Measurements from ENCODE around the gene FLAD1.
A peak's percentile ranks its signal among the peaks of the same experiment; 100 is the strongest.

Gene FLAD1

DNA sequence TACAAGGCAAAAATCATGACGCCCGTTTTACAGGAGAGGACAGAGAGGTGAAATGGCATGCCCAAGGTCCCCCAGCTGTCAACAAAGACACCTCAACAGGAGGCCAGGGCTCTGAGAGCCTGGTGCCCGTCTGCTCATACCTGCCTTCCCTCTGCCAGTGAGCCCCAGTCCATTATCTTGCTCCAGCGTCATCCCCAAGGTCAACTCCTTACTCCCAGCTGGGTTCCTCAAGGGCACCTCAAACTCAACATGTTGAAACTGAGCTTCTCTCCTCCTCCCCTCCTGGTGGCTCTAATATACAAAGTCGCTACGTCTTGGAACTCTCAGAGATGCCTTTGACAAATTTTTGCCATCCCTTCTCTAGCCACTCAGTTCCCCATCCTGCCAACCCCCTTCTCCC is 30.5 kb upstream of the FLAD1 start:
- no peak for DNase-seq

DNA sequence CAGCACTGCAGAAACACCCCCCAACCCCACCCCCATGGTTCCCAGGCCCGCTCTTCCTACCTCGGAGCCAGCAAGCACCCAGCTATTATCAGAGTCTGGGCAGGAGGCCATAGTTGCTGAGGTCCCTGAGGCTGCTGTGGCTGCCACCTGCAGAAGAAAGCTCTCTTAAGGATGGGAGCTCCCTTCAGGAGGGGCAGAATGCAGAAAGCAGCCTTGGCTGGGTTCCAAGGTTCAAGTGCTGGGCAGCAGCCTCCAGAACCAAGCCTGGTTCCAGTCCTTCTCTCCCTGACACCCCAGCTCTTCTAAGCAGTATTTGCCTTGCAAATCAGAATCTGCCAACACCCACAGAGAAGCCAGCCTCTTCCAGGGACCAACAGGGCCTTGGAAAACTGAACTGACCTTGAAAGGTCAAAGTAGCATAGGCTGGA is 29.5 kb upstream of the FLAD1 start:
- DNase-seq, result no peak

DNA sequence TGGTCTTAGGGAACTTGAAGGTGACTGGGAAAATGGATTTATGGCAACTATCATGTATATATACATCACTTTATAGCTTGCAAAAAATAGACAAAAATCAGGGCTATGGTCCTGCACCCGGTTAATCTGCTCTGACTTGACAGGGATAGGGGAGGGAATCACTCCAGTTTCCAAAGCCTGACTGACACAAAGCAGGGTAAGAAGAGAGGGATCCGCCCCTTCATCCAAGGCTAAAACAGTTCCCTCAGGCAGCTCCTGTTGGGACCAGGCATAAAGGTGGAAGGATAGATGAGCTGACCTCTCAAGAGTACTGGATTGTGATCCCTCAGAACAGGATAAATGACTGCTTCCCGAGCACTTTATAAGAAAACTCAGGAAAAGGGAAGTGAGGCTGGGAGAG is 28.6 kb upstream of the FLAD1 start:
- no peak for DNase-seq

DNA sequence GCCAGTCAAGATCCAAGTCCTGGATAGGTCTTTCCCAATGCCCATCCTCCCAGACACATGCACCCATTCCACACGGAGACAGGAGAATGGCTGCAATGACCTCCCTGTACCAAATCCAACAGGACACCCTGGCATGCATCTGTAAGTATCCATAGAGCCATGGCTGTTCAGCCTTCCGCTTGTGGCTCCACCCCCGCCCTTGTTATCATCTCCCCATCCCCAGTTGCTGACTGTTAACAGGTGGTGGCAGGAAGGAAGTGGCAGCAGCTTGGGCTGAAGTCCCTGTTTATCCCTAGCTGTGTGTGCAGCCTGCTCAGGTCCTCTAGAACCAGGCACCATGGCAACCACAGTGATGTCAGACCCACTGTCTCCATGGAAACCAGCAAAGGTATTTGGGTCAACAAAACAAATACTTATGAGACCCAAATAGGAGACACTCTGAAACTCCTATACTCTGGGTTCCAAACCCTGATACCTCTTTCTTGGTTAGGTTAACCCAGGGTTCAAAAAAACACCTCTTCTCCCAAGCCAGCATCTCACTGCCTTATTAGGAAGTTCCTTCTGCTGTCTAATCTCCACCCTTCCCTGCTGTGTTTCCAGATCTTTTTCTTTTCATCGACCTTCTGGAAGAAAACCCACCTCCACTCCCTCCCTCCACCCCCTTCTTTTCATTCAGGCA is 28.0 kb upstream of the FLAD1 start:
- DNase-seq, result no peak

DNA sequence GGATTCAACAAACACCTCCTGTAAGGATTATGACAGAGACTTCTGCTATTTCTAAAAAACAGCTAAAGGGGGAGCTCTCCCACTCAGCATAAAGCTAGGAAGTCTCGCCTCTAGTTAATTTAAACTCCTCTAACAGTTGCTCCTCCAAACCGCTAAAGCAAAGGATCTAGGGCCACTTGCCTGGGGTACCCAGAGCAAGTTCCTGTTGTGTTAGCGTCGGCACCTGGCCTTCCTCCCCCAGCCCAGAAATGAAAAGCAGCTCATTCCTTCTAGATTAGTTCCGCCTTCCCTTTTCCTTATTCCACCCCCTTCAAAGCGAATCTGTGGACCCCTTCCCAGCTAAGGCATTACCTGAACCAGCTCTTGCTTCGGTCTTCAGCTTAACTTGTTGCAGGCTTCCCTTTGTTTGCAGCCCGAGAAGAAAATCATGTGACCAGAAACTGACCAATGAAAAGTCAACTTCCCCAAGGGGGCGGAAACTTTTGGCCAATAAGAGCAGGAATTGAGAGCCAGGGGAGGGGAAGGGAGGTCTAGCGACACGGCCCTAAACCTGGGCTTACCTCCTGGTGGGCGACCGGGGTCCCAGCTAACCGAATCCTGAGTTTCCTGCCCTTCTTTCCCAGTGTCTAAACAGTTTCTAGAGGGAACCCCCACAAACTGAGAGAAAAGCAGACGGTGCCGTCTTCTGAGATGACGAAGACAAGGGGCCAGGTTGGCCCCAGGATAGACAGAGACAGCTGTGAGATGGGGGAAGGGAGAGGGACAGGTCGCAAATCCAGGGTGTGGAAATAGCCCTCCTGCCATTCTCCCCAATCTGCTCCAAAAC is 27.2 kb upstream of the FLAD1 start, which contains the start of gene PBXIP1:
PBXIP1 (minus strand) TSS at position 382 of the 826 bp plus-strand sequence. CDS start 2,378 bp downstream, outside the sequence.
- peak; percentile 90 for DNase-seq

DNA sequence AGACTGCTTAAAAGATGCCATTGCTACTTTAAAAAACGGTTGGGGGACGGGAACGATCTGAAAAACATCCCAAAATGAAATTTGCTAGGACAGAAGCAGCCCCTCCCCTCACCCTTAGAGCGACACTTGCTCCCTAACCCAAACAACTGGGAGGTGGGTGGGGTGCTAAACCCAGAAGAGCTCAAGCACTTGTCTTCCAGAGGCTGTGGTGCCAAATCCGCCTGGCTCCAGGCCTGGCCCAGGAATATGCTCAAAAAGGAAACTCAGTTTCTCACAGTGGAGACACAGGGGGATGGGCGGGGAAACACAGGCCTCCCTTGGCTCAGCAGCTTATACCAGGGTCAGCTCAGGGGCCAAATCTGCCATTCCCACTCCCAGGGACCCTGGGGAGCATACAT is 26.6 kb upstream of the FLAD1 start:
- DNase-seq, result no peak

DNA sequence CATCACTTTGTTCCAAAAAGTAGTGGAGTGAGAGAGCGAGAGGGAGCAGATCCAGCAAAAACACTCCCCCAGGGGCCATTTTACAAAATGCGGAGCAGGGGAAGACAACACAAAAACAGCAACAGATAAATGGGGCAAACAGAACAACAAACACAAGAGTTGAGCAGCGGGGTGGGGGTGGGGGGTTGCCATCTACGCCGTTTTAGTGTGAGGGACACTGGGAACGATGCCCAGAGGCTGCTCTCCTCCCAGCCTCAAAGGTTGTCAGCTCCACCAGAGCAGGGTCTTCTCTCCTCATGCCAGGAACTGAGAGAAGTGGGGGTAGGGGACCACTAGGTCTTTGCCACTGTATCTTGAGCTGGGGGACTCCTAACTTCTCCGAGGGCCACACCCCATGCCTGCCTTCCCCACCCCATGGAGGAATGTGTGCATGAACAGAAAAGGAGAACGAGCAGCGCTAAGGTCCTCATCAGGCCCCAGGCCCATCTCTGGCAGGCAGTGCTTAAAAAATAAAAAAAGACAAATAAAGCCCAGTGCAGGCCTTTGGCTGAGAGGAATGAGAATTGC is 26.0 kb upstream of the FLAD1 start:
- DNase-seq, result no peak

DNA sequence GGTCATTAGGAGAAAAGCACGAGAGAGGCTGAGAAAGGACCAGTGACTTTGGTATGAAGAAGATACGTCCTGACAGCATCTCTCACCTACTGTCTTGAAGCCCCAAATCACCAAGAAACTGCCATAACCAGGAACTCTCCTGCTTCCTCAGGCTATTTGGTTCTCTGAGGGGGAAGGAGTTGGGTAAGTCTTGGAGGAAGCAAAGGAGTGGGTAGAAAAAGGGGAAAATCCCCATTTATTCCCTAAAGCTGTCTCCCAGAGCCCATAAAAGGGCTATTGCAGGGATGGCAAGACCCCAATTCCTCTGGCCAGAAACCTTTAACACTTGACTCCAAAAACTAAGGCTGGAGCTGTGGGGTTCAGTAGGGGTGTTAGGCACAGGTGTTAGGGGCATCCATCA is 25.1 kb upstream of the FLAD1 start:
- DNase-seq, result no peak

DNA sequence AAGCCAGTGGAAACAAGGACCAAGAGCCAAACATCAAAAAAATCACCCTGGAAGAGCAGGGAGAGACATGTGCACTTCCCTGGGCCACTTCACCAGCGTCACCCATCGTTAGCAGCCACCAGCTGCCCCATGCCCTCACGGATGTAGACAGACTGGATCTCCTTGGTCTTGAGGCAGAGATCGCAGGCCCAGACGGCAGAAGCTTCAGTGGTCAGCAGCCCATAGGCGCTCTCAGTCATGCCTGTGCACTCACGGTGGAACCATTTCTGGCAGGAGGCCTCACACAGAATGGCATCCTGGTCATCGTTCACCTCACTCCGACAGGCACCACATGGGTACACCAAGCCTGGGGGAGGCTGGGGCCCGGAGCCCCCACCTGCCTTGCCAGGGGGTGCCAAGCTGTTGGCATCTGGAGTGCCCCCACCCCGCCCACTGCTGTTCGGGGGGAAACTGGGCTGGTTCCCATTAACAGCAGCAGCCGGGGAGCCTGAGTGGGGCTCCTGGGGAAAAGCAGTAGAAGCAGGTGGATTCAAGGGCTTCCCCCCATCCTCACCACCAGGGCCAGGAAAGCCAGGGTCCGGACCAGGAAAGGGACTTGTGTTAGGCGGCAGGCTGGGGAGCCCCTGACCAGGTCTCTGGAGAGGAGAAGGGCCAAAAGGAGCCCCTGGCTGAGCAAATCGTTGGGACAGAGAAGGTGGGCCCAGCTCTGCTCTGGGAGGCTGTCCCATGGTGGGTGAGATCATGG is 24.3 kb upstream of the FLAD1 start:
- DNase-seq, result no peak

DNA sequence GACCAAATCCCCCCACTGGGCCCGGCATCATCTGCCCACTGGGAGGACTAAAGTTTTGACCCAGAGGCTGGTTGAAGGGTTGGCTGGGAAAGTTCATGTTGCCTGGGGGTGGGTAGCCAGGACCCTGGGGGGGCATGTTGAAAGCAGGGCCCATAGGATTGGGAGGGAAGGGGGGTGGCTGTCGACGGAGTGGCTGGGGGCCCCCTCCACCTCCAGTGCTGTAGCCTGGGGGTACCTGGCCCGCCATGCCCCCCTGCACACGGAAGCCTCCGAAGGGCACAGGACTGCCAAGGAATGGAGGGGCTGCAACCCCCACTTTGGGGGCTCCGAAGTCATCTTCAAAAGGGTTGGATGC is 23.7 kb upstream of the FLAD1 start:
- DNase-seq, result no peak

DNA sequence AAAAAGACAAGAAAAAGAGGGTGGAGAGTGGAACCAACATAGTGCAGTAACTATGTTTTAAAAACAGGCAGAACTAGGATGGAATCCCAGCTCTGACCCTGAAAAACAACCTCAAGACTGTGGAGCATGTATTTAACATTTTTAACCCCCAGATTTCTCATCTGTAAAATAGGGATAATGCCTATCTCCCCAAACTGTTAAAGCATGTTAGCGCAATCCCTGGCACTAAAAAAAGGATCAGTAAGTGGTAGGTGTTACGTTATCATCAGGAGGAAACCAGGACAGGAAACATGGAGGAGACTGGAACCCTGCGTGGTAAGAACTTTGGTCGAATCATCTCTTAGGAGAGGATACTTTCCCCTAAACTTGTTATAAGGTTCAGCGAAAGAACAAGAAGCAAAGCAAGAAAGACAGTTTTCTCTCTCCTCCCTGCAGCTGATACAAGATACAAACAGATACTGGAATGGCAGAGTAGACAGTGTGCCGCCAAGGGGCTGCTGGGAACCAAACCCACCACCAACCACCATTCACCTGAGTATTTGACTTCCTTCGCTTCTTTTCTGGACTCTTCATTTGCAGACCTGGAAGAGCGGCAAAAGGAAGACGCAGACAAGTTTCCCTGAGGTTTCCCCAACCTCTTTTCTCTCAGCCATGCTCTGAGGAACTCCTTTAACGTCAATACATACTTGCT is 22.6 kb upstream of the FLAD1 start:
- DNase-seq, result no peak

DNA sequence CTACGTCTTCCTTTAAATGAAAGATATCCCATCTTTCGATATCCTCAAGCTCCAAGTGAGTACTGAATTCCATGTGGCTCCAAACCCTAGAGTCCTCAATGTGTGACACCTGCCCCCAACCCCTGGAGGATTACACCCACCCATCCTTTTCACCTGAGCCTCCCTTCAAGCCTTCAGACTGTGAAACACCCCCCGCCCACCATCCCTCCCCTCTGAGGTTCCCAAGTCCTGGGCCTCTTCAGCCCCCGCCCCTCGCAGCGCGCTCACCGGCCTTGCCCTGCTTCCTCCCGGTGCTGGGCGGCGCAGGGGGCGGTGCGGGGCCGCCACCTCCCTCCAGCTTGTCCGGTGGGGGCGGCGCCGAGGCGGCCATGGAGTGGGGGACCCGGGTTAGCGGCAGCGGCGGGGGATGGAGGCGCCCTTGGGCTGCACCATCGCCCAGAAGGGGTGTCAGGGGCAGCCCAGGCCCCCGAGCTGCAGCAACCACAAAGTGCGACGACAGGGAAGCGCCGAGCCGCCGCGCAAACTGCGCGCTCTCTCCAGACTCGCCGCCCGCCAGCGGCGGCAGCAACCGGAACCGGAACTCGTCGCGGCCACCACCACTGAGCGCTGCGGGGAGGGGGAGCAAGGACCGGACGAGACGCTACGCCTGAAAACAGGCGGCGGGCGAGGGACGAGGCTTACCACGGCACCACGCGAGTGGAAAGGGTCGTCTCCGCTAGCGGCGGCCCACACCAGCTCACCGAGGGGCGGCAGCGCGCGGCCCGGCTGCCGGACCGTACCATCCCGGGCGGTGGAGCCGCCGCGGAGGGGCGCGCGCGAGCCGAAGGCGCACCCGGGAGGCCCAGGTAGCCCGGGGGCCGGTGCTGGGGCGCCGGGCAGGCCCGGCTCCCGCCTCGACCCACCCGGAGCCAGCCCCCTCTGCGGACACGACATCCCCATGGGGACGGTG is 21.7 kb upstream of the FLAD1 start, which contains the start of gene PYGO2:
PYGO2 (minus strand) TSS at position 576 of the 949 bp plus-strand sequence; CDS start at position 370, 206 bp downstream.
- DNase-seq, result peak; percentile 55

DNA sequence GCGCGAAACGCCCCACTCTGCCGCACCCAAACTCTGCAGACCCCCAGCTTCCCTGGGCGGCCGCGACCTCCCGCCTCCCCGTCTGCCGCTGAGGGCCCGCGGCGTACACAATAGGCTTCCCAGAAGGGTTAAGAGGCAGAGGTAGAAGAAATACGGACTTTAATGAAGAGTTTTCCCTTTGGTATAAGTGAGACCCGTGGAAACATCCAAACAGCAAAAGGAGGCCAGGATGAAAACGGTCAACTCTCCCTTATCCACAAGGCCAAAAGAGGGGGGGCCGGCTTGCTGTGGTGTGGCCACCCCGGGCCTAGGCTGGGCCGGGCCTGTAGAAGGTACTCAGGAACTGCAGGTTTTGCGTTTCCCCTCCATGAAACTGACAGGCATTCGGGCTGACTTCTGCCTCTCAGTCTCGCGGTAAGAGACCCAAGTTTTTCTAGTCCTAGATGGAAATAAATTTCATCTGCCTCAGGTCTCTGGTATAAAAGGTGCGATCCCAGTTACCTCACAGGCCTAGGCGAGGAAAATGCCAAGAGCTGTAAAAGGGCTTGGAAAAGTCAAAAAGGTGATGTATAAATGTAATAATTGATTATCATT is 20.9 kb upstream of the FLAD1 start:
- DNase-seq, result peak; percentile 32

DNA sequence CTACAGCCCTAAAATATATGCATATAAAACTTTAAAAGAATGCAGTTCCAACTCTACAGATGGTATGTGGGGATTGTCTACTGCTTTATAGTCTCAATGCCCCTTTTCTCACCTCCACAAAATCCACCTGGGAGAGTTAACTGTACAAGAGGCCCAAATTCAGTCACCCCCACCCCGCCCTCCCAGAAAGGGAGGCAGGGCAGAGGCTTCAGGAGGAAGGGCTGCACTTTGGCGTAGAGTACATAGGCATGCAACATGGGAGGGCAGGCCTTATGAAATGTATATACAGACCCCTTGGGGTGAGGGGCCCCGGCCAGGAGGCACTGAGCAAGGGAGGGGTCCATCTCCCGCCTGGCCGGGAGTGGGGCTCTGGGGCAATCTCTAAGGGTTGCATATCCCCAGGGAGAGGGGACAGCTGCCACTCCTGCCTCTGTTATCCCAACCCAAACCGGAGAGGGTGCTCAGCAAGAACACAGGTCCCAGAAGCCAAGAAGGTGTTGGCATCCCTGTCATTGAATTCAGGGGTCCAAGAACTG is 20.3 kb upstream of the FLAD1 start:
- DNase-seq, result no peak

DNA sequence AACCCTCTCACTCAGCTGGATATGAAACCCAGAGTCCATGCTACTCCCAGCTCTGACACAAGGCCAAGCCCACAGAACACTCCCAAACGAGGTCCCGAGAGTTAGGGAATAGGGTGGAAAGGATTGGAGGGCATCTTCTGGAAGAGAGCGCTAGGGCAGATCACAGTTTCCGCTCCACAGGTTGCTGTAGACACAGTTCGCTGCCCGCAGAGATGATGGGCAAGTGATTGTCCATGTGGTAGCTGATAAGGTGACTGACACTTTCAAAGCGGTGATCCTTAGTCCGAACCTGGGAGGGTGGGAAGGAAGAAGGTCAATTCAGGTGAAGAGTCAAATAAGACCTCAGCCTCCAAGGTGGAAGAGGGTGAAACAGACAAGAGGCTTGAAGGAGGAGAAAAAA is 19.5 kb upstream of the FLAD1 start:
- no peak for DNase-seq

DNA sequence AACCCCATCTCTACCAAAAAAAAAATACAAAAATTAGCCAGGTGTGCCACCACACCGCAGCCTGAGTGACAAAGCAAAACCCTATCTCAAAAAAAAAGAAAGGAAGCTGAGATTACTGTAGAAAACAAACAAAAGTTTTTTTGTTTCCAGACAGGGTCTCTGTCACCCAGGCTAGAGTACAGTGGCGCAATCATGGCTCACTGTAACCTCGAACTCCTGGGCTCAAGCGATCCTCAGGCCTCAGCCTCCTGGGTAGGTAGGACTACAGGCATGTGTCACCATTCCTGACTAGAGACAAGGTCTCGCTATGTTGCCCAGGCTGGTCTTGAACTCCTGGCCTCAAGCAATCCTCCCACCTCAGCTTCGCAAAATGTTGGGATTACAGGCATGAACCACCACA is 18.8 kb upstream of the FLAD1 start:
- no peak for DNase-seq

DNA sequence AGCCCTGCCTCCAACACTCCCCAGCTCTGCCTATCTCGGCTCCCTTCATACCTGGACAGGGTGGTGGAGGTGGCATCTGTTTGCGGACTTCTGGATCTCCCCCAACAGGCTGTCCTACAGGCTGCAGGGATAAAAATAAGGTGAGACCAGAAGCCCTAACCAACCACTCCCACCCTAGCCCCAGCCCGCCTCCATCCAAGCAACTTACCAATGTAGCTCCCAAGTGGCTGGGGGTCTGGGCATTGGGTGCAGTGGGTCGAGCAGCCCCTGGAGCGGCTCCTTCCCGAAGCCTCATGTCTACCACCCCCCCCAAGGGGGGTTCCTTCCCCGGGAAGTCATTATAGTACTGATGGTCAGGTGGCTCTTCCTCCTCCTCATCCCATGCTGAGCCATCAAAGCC is 17.0 kb upstream of the FLAD1 start:
- DNase-seq, result no peak

DNA sequence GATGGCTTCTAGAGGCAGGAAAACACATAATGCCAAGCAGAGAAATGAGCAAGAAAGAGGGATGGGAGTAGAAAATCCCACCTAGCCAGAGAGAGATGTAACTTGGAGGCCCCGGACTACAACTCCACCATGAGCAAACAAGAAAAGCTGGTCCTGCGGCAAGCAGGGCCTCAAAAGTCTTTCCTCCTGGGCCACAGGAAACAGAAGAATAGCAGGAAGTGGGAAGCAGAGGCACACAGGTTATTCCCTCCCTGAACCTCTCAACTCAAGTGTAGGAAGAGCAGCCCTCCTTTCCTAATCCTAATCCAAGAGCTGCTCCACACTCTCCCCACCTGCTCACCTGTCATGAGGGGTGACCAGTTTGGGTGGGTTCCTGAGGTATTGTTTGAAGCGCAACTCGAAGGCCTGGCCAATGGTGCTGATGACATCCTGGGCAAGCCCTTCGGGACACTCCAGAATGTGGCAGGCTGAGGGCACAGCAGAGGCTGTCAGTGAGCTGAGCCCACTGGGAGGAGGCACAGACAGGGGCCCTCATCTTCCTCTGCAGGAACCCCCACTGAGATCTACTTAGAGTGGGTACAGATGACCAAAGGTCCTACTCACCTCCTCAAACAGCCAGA is 15.7 kb upstream of the FLAD1 start:
- no peak for DNase-seq

DNA sequence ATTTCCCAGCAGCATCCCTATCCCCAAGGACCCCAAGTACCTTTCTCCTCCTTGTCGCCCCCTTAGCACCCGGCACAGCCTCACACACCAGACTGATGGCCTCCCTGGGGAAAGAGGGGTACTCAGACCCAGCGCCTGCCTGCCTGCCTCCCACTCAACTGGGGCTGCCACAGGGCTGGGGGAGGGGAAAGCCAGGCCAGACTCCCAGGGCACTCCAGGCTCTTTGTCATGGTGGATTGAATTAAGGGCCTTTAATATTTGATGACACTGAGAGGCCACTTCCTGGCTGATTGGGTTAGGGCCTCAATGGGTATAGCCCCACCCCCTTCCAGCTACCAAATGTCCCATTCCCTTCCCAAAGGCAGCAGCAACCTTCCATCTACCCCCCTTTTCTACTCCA is 14.4 kb upstream of the FLAD1 start:
- no peak for DNase-seq

DNA sequence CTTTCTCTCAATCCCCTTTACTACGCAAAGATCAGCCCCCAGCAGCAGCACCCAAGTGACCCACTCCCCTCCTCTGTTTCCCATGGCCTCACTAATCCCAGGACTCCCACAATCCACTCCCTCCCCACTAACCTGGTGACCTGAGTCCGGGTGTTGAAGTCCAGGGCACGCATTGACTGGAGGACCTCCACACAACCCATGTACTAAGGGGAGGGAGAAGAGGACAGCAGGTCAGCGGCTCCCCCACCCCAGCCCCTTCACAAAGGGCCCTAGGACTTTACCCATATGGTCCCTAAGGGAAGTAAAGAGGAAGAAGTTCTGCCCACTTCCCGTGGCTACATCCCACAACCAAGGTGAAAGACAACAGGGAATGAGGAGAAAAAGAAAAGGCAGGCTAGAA is 13.9 kb upstream of the FLAD1 start:
- no peak for DNase-seq
